Activated CD4-positive, alpha-beta T cell treated with anti-CD3 and anti-CD28 coated beads, Interleukin-2, amount 10 ng/mL, durations not matched to agents 7 days and 5 days (primary cell): ENCODE measurements around the gene CALHM2. TPM values are rescaled to one million over a fixed set of nuclear protein-coding genes. Genes with fewer than 3 reads are reported as not detected.

ENCODE experiments used
- CTCF ChIA-PET: fragments of 350-600 bp; sonication (Branson Sonifier 250); formaldehyde crosslinking; loops from one replicate; lab custom pipeline; 2021; ENCODE audit warnings: antibody characterized with exemption; lab: Charles Lee
- POLR2A ChIA-PET: fragments of 350-600 bp; sonication (Branson Sonifier 250); formaldehyde crosslinking; loops from one replicate; lab custom pipeline; 2021; ENCODE audit warnings: antibody characterized with exemption; lab: Charles Lee
- DNase-seq: peaks from one replicate; pipeline ENCODE4 v3.0.0-alpha.2; 2020
- H3K27ac Mint-ChIP-seq: one replicate; pipeline ENCODE4 v1.8.0; 2021; ENCODE audit warnings: mild to moderate bottlenecking, moderate library complexity, mixed read lengths
- H3K27me3 Mint-ChIP-seq: one replicate; pipeline ENCODE4 v1.8.0; 2021; ENCODE audit warnings: mixed read lengths
- H3K36me3 Mint-ChIP-seq: one replicate; pipeline ENCODE4 v1.8.0; 2021; ENCODE audit warnings: low read depth, mixed read lengths
- H3K4me1 Mint-ChIP-seq: one replicate; pipeline ENCODE4 v1.8.0; 2021; ENCODE audit warnings: mixed read lengths
- H3K4me3 Mint-ChIP-seq: one replicate; pipeline ENCODE4 v1.8.0; 2021; ENCODE audit warnings: mild to moderate bottlenecking, moderate library complexity, mixed read lengths
- H3K9me3 Mint-ChIP-seq: one replicate; pipeline ENCODE4 v1.8.0; 2021; ENCODE audit warnings: mixed read lengths
- total RNA-seq, 2 experiments: library from RNA; stranded (reverse); gene quantifications; one replicate each; pipeline ENCODE4 v1.2.3, GENCODE V29; 2021

CALHM2 gene
- total RNA-seq, 2 experiments from 2014 or later = 89.6 to 109 TPM

- Mint-ChIP-seq H3K27me3 (no peaks in the 10 kb centered on the region), H3K4me3 (no peak overlapping the region), H3K36me3 (peaks cover 3% of the 10 kb centered on the region), H3K27ac (no peak overlapping the region), H3K4me1 (peaks cover 55% of the 10 kb centered on the region), H3K9me3 (no peaks in the 10 kb centered on the region)
- DNase-seq = no peak
- POLR2A ChIA-PET = no interaction called here
- CTCF ChIA-PET = interaction anchor here (0.6 to 3.3 kb wide), 6 partner anchors 14 to 1650 kb away, joined by 3 to 12 read pairs (median 3); no protein-coding TSS in a partner anchor
These were observed 4.0 kb upstream of the CALHM2 start for GRCh38 chr10:103456074-103456660.

GRCh38 chr10:103455235-103455634 lies 3.1 kb upstream of the CALHM2 start:
- CTCF ChIA-PET = interaction anchor here (0.6 to 3.3 kb wide), 4 partner anchors 15 to 1649 kb away, joined by 3 to 12 read pairs (median 3); no protein-coding TSS in a partner anchor
- no peaks in the 10 kb centered on the region for H3K27me3 Mint-ChIP-seq
- no peak overlapping the region for H3K27ac Mint-ChIP-seq
- H3K36me3 Mint-ChIP-seq = peaks cover 12% of the 10 kb centered on the region
- peaks cover 63% of the 10 kb centered on the region for H3K4me1 Mint-ChIP-seq
- no peak overlapping the region for H3K4me3 Mint-ChIP-seq
- H3K9me3 Mint-ChIP-seq = no peaks in the 10 kb centered on the region
- no peak for DNase-seq
- POLR2A ChIA-PET = no interaction called here

GRCh38 chr10:103454026-103454425 lies 1.9 kb upstream of the CALHM2 start:
- Mint-ChIP-seq H3K9me3 (no peaks in the 10 kb centered on the region), H3K27me3 (no peaks in the 10 kb centered on the region), H3K4me1 (peaks cover 63% of the 10 kb centered on the region), H3K27ac (peak overlapping the region; percentile 78), H3K36me3 (peaks cover 24% of the 10 kb centered on the region), H3K4me3 (no peak overlapping the region)
- POLR2A ChIA-PET = no interaction called here
- no peak for DNase-seq
- CTCF ChIA-PET = interaction anchor here (0.5 to 4.6 kb wide), 5 partner anchors 16 to 161 kb away, joined by 3 to 13 read pairs (median 5); no protein-coding TSS in a partner anchor

GRCh38 chr10:103452506-103453230 lies 498 bp upstream of the CALHM2 start:
- H3K27me3 Mint-ChIP-seq = no peaks in the 10 kb centered on the region
- no peak for DNase-seq
- peak overlapping the region; percentile 84 for H3K27ac Mint-ChIP-seq
- H3K4me1 Mint-ChIP-seq = peaks cover 66% of the 10 kb centered on the region
- ChIA-PET POLR2A (no interaction called here), CTCF (interaction anchor here (0.7 to 4.6 kb wide), 6 partner anchors 13 to 84 kb away, joined by 3 to 16 read pairs (median 4); no protein-coding TSS in a partner anchor)
- no peaks in the 10 kb centered on the region for H3K9me3 Mint-ChIP-seq
- peak overlapping the region; percentile 83 for H3K4me3 Mint-ChIP-seq
- H3K36me3 Mint-ChIP-seq = peaks cover 35% of the 10 kb centered on the region

- Mint-ChIP-seq H3K36me3 (peaks cover 46% of the 10 kb centered on the region), H3K27me3 (no peaks in the 10 kb centered on the region), H3K4me3 (peak overlapping the region; percentile 83), H3K9me3 (no peaks in the 10 kb centered on the region), H3K27ac (peak overlapping the region; percentile 92), H3K4me1 (peaks cover 65% of the 10 kb centered on the region)
- ChIA-PET CTCF (interaction anchor here (0.5 to 4.6 kb wide), 10 partner anchors 11 to 533 kb away, joined by 3 to 16 read pairs (median 4); partner anchors contain the start of gene CNNM2), POLR2A (interaction anchor here (0.5 kb wide), 1 partner anchor 21 kb away, joined by 3 read pairs; no protein-coding TSS in a partner anchor)
- peak; percentile 65 for DNase-seq
These were observed 918 bp downstream of the CALHM2 start for GRCh38 chr10:103451091-103451813.

- ChIA-PET POLR2A (no interaction called here), CTCF (interaction anchor here (0.9 to 4.6 kb wide), 7 partner anchors 10 to 45 kb away, joined by 3 to 13 read pairs (median 4); no protein-coding TSS in a partner anchor)
- no peak for DNase-seq
- Mint-ChIP-seq H3K4me3 (peak overlapping the region; percentile 83), H3K27ac (peak overlapping the region; percentile 92), H3K9me3 (no peaks in the 10 kb centered on the region), H3K36me3 (peaks cover 51% of the 10 kb centered on the region), H3K27me3 (no peaks in the 10 kb centered on the region), H3K4me1 (peaks cover 69% of the 10 kb centered on the region)
These were observed 1.9 kb downstream of the CALHM2 start for GRCh38 chr10:103450201-103450695.

- Mint-ChIP-seq H3K27ac (peak overlapping the region; percentile 37), H3K27me3 (no peaks in the 10 kb centered on the region), H3K4me1 (peaks cover 69% of the 10 kb centered on the region), H3K9me3 (no peaks in the 10 kb centered on the region), H3K36me3 (peaks cover 58% of the 10 kb centered on the region), H3K4me3 (peak overlapping the region; percentile 83)
- CTCF ChIA-PET = interaction anchor here (0.9 to 4.6 kb wide), 8 partner anchors 9 to 44 kb away, joined by 3 to 13 read pairs (median 4); no protein-coding TSS in a partner anchor
- POLR2A ChIA-PET = no interaction called here
- DNase-seq = no peak
These were observed 2.7 kb downstream of the CALHM2 start for GRCh38 chr10:103449208-103450144.

GRCh38 chr10:103448746-103449145 lies 3.4 kb downstream of the CALHM2 start:
- Mint-ChIP-seq H3K9me3 (no peaks in the 10 kb centered on the region), H3K4me3 (peak overlapping the region; percentile 83), H3K36me3 (peaks cover 65% of the 10 kb centered on the region), H3K4me1 (peaks cover 66% of the 10 kb centered on the region), H3K27ac (peak overlapping the region; percentile 70), H3K27me3 (no peaks in the 10 kb centered on the region)
- CTCF ChIA-PET = interaction anchor here (1.2 to 1.6 kb wide), 2 partner anchors 28 to 30 kb away, joined by 3 to 6 read pairs; no protein-coding TSS in a partner anchor
- POLR2A ChIA-PET = no interaction called here
- no peak for DNase-seq

GRCh38 chr10:103447187-103447586 lies 5.0 kb downstream of the CALHM2 start:
- Mint-ChIP-seq H3K27me3 (no peaks in the 10 kb centered on the region), H3K9me3 (no peaks in the 10 kb centered on the region), H3K4me3 (no peak overlapping the region), H3K36me3 (peaks cover 76% of the 10 kb centered on the region), H3K27ac (no peak overlapping the region), H3K4me1 (peaks cover 54% of the 10 kb centered on the region)
- CTCF ChIA-PET = no interaction called here
- POLR2A ChIA-PET = no interaction called here
- DNase-seq = no peak

- no peak for DNase-seq
- peaks cover 79% of the 10 kb centered on the region for H3K36me3 Mint-ChIP-seq
- H3K27ac Mint-ChIP-seq = no peak overlapping the region
- no peak overlapping the region for H3K4me3 Mint-ChIP-seq
- CTCF ChIA-PET = interaction anchor here (0.9 to 1.4 kb wide), 2 partner anchors 11 to 34 kb away, joined by 3 to 4 read pairs; no protein-coding TSS in a partner anchor
- POLR2A ChIA-PET = no interaction called here
- peaks cover 48% of the 10 kb centered on the region for H3K4me1 Mint-ChIP-seq
- H3K27me3 Mint-ChIP-seq = no peaks in the 10 kb centered on the region
- H3K9me3 Mint-ChIP-seq = no peaks in the 10 kb centered on the region
These were observed 6.2 kb downstream of the CALHM2 start for GRCh38 chr10:103445767-103446567.

- Mint-ChIP-seq H3K4me1 (peaks cover 42% of the 10 kb centered on the region), H3K9me3 (no peaks in the 10 kb centered on the region), H3K27ac (no peak overlapping the region), H3K4me3 (no peak overlapping the region), H3K27me3 (no peaks in the 10 kb centered on the region), H3K36me3 (peaks cover 79% of the 10 kb centered on the region)
- ChIA-PET POLR2A (no interaction called here), CTCF (interaction anchor here (0.9 to 1.4 kb wide), 2 partner anchors 11 to 35 kb away, joined by 3 to 4 read pairs; no protein-coding TSS in a partner anchor)
- DNase-seq = no peak
These were observed 6.8 kb downstream of the CALHM2 start for GRCh38 chr10:103445366-103445765.
